NCI-H2196 (cell line): ENCODE data around the gene COLGALT1.

Experiments used
- DNase-seq: peaks from one replicate; lab custom pipeline; 2025; ENCODE audit not compliant: unreplicated experiment; lab: John Stamatoyannopoulos, UW

The COLGALT1 gene

GRCh38 chr19:17618936-17619335, 63.5 kb downstream of the COLGALT1 start:
- no peak for DNase-seq

- DNase-seq = no peak
Measured at GRCh38 chr19:17620696-17621095, 65.2 kb downstream of the COLGALT1 start.

GRCh38 chr19:17623224-17623935, 67.9 kb downstream of the COLGALT1 start:
- DNase-seq = no peak

- no peak for DNase-seq
Measured at GRCh38 chr19:17624314-17624991, 69.0 kb downstream of the COLGALT1 start.

GRCh38 chr19:17625043-17625442, 69.6 kb downstream of the COLGALT1 start:
- DNase-seq = no peak

GRCh38 chr19:17625980-17626379, 70.5 kb downstream of the COLGALT1 start:
- DNase-seq = no peak

GRCh38 chr19:17626456-17627015, 71.1 kb downstream of the COLGALT1 start:
- no peak for DNase-seq

GRCh38 chr19:17627161-17627560, 71.7 kb downstream of the COLGALT1 start:
- DNase-seq = no peak

- no peak for DNase-seq
Measured at GRCh38 chr19:17627921-17628320, 72.5 kb downstream of the COLGALT1 start.

GRCh38 chr19:17629760-17630159, 74.3 kb downstream of the COLGALT1 start:
- no peak for DNase-seq

GRCh38 chr19:17632577-17632976, 77.1 kb downstream of the COLGALT1 start:
- no peak for DNase-seq
